Measurements from ENCODE around the gene TMEM88.
A peak's percentile ranks its signal among the peaks of the same experiment; 100 is the strongest.

Gene TMEM88

DNA sequence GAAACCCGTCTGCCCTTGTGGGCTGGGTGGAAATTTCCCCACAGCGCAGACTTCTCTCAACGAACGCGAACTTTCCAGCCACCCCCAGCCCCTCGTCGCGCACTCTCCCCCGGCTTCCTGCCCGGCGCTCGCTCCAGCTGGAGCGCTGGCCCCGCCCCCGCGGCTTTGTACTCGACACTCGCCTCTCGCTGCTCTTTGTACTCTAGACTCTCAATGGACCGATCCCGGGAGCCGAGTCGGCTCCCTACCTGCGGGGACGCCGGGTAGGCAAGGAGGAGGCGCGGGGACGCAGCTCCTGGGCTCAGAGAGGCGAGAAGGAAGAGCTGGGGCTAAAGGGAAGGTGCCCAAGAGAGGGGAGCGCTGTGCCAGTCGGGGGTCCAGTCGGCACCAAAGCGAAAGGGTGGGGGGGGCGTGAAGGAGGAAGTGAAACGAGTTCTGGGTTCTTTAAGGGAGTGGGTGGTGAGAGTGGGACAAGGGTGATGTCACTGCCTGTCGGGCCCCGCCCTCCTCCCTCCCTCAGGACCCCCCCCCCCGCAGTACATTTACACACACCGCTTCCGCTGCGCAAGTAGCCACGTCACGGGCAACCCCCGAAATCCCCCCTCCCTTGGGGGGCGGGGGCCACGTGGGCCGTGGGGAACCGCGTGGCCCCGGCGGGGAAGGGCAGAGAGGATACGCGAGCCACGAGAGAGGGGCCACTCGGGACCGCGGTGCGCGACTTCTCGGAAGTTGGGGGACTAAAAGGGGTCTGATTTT, 11.2 kb upstream of the TMEM88 start:
- peak; percentile 78 to 86 for DNase-seq (ENCODE audit: low read depth in 2 of 2)

DNA sequence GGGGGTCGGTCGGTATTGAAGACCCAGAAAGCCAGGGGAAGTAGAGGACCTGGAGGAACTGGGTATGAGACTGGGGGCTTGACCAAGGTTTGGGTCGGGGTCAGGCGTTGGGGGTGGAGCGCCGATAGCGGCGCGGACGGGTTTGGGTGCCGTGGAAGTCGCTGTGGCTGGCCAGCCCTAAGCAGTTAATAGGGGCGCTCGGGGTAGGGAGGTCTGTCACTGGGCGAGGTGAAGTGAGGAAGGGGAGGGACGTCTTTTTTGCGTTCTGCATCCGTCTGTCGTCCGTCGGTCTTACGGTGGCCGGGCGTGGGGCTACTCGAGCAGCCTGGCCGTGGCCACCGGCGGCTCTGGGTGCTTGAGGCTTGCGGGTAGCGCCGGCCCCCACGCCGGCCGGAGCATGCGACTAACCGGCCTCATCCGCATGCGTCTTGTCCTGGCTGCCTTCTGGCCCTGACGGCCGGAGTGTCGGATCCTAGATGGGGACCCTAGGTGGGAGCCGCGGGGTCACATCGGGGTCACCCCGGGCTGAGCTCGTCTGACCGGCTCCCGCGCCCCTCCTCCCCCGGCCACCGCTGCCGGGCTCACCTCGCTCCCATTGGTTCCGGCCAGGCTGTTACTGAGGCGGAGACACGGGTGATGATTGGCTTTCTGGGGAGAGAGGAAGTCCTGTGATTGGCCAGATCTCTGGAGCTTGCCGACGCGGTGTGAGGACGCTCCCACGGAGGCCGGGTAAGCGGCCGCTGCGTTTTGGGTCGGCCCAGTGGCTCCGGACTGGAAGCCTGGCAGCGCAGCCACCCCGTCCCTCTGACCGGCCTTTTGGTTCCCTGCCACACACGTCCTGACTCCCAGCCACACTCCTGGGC, 10.3 kb upstream of the TMEM88 start:
- peak; percentile 76 to 77 for DNase-seq (ENCODE audit: low read depth in 2 of 2)

DNA sequence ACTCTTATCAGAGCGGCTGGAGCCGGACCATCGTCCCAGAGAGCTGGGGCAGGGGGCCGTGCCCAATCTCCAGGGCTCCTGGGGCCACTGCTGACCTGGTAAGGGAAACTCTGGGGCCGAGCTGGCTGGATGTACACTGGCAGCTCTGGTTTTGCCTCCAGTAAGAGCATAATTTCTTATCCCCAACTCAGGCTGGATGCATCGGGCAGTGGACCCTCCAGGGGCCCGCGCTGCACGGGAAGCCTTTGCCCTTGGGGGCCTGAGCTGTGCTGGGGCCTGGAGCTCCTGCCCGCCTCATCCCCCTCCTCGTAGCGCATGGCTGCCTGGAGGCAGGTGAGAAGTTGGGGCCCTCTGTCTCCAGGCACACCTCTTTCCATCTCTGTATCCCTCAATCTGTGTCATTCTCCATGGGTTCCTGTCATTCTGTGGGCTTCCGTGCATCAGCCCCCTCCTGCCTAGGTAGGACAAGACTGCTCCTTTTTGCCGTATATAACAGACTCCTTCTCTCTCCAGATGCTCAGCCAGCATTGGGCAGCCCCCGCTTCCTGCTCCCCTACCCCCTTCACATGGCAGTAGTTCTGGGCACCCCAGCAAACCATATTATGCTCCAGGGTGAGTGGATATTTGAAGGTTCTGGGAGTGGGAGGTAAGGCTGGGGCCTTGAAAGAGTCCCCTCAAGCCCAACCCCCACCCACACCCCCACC, 9.4 kb upstream of the TMEM88 start:
- DNase-seq (ENCODE audit: low read depth in 2 of 2) = no peak

DNA sequence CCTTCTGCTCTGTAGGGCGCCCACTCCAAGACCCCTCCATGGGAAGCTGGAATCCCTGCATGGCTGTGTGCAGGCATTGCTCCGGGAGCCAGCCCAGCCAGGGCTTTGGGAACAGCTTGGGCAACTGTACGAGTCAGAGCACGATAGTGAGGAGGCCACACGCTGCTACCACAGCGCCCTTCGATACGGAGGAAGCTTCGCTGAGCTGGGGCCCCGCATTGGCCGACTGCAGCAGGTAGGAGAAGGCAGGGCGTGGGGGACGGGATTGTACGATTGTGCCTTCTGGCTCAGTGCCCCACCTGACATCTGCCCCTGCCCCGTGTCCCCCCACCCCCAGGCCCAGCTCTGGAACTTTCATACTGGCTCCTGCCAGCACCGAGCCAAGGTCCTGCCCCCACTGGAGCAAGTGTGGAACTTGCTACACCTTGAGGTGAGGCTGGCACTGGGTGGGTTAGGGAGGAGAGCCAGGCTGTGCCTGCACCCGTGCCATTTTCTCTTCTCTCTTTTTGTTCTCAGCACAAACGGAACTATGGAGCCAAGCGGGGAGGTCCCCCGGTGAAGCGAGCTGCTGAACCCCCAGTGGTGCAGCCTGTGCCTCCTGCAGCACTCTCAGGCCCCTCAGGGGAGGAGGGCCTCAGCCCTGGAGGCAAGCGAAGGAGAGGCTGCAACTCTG, 8.7 kb upstream of the TMEM88 start:
- no peak for DNase-seq (ENCODE audit: low read depth in 2 of 2)

DNA sequence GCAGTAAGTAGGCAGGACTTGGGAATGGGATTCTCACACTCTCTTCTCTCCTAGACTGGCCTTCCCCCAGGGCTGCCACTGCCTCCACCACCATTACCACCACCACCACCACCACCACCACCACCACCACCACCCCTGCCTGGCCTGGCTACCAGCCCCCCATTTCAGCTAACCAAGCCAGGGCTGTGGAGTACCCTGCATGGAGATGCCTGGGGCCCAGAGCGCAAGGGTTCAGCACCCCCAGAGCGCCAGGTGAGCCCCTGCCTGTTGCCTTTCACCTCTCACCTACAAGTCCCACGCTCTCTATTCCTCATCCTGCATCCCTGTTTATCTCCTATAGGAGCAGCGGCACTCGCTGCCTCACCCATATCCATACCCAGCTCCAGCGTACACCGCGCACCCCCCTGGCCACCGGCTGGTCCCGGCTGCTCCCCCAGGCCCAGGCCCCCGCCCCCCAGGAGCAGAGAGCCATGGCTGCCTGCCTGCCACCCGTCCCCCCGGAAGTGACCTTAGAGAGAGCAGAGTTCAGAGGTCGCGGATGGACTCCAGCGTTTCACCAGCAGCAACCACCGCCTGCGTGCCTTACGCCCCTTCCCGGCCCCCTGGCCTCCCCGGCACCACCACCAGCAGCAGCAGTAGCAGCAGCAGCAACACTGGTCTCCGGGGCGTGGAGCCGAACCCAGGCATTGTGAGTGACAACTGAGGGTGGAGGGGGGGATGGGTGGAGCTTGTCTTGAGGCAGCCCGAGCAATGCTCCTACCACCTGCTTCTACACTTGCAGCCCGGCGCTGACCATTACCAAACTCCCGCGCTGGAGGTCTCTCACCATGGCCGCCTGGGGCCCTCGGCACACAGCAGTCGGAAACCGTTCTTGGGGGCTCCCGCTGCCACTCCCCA, 7.9 kb upstream of the TMEM88 start:
- DNase-seq (ENCODE audit: low read depth in 2 of 2) = no peak

DNA sequence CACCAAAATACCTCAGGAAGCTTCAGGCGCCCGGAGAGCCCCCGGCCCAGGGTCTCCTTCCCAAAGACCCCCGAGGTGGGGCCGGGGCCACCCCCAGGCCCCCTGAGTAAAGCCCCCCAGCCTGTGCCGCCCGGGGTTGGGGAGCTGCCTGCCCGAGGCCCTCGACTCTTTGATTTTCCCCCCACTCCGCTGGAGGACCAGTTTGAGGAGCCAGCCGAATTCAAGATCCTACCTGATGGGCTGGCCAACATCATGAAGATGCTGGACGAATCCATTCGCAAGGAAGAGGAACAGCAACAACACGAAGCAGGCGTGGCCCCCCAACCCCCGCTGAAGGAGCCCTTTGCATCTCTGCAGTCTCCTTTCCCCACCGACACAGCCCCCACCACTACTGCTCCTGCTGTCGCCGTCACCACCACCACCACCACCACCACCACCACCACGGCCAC, 6.7 kb upstream of the TMEM88 start:
- no peak for DNase-seq (ENCODE audit: low read depth in 2 of 2)

DNA sequence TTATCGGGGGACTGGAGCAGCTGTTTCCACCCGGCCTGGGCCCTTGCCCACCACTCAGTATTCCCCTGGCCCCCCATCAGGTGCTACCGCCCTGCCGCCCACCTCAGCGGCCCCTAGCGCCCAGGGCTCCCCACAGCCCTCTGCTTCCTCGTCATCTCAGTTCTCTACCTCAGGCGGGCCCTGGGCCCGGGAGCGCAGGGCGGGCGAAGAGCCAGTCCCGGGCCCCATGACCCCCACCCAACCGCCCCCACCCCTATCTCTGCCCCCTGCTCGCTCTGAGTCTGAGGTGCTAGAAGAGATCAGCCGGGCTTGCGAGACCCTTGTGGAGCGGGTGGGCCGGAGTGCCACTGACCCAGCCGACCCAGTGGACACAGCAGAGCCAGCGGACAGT, 6.1 kb upstream of the TMEM88 start:
- DNase-seq (ENCODE audit: low read depth in 2 of 2) = no peak

DNA sequence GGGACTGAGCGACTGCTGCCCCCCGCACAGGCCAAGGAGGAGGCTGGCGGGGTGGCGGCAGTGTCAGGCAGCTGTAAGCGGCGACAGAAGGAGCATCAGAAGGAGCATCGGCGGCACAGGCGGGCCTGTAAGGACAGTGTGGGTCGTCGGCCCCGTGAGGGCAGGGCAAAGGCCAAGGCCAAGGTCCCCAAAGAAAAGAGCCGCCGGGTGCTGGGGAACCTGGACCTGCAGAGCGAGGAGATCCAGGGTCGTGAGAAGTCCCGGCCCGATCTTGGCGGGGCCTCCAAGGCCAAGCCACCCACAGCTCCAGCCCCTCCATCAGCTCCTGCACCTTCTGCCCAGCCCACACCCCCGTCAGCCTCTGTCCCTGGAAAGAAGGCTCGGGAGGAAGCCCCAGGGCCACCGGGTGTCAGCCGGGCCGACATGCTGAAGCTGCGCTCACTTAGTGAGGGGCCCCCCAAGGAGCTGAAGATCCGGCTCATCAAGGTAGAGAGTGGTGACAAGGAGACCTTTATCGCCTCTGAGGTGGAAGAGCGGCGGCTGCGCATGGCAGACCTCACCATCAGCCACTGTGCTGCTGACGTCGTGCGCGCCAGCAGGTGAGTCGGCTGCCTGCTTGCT, 5.6 kb upstream of the TMEM88 start:
- DNase-seq (ENCODE audit: low read depth in 2 of 2) = no peak

DNA sequence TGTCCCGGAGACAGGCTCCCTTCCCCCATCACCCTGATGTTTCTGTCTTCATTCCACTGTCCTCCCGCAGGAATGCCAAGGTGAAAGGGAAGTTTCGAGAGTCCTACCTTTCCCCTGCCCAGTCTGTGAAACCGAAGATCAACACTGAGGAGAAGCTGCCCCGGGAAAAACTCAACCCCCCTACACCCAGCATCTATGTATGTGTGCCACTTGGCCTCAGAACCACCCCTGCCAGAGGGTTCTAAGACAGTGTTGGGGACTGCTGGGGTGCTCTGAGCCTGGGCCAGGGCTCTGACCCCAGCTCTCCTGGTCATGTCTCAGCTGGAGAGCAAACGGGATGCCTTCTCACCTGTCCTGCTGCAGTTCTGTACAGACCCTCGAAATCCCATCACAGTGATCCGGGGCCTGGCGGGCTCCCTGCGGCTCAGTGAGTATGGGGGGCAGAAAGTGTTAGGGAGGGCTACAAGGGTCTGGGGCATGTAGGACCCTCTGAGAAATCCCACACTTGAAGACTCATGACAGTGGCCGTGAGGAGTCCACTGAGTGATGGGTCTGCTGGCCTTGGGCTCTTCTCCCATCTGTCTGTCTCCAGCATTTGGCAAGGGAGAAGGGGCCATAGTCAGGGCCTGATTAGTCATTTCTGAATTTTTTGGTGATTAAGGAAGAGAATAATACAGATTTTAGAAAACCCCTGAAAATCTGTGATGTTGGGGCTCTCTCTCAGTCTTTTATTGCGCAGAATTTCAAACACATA, 4.9 kb upstream of the TMEM88 start:
- DNase-seq (ENCODE audit: low read depth in 2 of 2) = no peak

DNA sequence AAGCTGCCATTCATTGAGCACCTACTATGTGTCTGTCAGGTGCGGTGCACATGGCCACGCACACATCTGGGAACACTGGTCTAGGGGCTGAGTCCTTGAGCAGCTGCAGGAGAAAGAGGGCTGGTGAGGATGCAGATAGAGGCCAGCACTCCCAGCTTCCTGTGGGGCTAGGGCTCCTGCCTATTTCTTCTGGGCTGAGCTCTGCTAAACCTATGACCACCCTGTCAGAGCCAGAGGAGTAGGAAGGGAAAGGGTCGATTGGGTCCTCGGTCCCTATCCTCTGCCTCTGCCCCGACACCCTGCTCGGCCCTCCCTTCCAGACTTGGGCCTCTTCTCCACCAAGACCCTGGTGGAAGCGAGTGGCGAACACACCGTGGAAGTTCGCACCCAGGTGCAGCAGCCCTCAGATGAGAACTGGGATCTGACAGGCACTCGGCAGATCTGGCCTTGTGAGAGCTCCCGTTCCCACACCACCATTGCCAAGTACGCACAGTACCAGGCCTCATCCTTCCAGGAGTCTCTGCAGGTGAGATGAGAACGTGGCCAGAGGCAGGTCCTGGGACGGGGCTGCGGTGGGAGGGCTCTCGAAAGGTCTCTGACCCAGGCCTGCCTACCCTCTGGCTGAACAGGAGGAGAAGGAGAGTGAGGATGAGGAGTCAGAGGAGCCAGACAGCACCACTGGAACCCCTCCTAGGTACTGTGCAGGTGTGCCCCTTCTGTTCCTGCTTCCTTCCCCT, 4.0 kb upstream of the TMEM88 start:
- DNase-seq (ENCODE audit: low read depth in 2 of 2) = no peak

DNA sequence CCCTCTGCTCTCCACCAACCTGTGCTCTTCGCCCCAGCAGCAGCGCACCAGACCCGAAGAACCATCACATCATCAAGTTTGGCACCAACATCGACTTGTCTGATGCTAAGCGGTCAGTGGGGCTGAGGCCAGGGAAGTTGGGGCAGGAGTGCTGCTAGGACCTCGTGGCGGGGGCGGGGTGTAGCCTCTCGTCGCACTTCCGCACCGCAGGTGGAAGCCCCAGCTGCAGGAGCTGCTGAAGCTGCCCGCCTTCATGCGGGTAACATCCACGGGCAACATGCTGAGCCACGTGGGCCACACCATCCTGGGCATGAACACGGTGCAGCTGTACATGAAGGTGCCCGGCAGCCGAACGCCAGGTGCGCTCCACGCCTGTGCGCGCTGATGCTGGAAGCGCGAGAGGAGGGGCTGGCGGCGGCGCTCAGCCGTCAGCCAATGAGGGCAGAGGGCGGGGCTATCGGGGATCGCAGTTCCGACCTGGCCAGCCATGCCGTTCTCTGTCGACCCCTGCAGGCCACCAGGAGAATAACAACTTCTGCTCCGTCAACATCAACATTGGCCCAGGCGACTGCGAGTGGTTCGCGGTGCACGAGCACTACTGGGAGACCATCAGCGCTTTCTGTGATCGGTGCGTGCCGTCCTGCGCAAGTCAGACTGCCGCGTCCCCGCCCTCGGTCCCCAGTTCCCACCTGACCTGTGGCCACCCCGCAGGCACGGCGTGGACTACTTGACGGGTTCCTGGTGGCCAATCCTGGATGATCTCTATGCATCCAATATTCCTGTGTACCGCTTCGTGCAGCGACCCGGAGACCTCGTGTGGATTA, 3.2 kb upstream of the TMEM88 start:
- DNase-seq (ENCODE audit: low read depth in 2 of 2) = peak; percentile 88 to 93

DNA sequence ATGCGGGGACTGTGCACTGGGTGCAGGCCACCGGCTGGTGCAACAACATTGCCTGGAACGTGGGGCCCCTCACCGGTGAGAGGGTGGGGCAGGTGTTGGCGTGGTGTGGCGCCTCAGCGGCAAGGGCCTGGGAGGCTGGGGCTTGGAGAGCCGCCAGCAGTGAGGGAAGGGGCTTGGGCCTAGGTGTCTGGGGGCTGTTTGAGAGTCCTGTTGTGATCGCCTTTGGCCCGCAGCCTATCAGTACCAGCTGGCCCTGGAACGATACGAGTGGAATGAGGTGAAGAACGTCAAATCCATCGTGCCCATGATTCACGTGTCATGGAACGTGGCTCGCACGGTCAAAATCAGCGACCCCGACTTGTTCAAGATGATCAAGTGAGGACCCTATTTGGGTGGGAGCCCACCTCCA, 2.6 kb upstream of the TMEM88 start:
- DNase-seq (ENCODE audit: low read depth in 2 of 2) = no peak

DNA sequence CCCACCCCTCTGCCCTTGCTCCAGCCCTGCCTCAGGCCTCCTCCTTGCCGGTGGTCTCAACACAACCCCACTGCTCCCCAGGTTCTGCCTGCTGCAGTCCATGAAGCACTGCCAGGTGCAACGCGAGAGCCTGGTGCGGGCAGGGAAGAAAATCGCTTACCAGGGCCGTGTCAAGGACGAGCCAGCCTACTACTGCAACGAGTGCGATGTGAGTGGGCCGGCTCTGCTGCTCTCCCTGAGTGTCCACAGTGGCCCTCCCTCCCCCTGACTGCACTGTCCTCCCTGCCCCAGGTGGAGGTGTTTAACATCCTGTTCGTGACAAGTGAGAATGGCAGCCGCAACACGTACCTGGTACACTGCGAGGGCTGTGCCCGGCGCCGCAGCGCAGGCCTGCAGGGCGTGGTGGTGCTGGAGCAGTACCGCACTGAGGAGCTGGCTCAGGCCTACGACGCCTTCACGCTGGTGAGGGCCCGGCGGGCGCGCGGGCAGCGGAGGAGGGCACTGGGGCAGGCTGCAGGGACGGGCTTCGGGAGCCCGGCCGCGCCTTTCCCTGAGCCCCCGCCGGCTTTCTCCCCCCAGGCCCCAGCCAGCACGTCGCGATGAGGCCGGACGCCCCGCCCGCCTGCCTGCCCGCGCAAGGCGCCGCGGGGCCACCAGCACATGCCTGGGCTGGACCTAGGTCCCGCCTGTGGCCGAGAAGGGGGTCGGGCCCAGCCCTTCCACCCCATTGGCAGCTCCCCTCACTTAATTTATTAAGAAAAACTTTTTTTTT, 1.8 kb upstream of the TMEM88 start:
- DNase-seq (ENCODE audit: low read depth in 2 of 2) = no peak

DNA sequence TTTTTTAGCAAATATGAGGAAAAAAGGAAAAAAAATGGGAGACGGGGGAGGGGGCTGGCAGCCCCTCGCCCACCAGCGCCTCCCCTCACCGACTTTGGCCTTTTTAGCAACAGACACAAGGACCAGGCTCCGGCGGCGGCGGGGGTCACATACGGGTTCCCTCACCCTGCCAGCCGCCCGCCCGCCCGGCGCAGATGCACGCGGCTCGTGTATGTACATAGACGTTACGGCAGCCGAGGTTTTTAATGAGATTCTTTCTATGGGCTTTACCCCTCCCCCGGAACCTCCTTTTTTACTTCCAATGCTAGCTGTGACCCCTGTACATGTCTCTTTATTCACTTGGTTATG, 1.2 kb upstream of the TMEM88 start:
- DNase-seq (ENCODE audit: low read depth in 2 of 2) = no peak

DNA sequence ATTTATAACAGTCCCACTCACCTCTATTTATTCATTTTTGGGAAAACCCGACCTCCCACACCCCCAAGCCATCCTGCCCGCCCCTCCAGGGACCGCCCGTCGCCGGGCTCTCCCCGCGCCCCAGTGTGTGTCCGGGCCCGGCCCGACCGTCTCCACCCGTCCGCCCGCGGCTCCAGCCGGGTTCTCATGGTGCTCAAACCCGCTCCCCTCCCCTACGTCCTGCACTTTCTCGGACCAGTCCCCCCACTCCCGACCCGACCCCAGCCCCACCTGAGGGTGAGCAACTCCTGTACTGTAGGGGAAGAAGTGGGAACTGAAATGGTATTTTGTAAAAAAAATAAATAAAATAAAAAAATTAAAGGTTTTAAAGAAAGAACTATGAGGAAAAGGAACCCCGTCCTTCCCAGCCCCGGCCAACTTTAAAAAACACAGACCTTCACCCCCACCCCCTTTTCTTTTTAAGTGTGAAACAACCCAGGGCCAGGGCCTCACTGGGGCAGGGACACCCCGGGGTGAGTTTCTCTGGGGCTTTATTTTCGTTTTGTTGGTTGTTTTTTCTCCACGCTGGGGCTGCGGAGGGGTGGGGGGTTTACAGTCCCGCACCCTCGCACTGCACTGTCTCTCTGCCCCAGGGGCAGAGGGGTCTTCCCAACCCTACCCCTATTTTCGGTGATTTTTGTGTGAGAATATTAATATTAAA, 638 bp upstream of the TMEM88 start:
- no peak for DNase-seq (ENCODE audit: low read depth in 2 of 2)

DNA sequence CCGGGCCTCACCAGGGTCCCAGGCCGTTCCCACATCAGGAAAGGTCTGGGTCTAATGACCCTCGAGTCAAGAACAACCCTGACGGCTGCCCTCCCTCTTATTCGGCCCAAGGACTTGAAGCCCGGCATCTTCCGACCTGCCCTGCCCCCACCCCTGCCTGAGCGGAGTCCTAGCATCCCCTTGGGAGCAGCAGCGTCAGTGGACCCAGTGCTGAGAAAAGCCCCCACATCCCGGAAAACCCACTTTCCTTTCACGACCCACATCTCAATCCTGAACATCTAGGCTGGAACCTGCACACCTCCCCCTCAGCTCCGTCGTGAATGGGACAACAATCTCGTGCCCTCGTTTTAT, 769 bp downstream of the TMEM88 start:
- DNase-seq (ENCODE audit: low read depth in 2 of 2) = no peak

Measured in stimulated activated CD4-positive, alpha-beta T cell treated with anti-CD3 and anti-CD28 coated beads, Interleukin-15, amount 100 ng/mL, for 48 hours (primary cell).